HCT116 (cell line): ENCODE measurements around the gene ALDH7A1. TPM values are rescaled to one million over a fixed set of nuclear protein-coding genes. Genes with fewer than 3 reads are reported as not detected.

Source experiments
- ATAC-seq: fragments of 200-7000 bp; cut with Tn5 transposase; 2 replicates; pipeline ENCODE4 v1.9.1; 2020; ENCODE audit warnings: mild to moderate bottlenecking, moderate library complexity
- BruUV-seq: library from RNA; stranded (reverse); fragments of 400-500 nt; replicated peaks from 2 replicates; lab custom pipeline; 2021; lab: Mats Ljungman, UMichigan
- CTCF ChIA-PET: fragments of 300-600 bp; sonication (Branson Sonifier 250); formaldehyde crosslinking; loops from one replicate; lab custom pipeline; 2021; ENCODE audit warnings: antibody characterized with exemption; lab: Charles Lee
- POLR2A ChIA-PET: fragments of 300-600, 350-600 bp; sonication (Branson Sonifier 250); formaldehyde crosslinking; loops from one replicate; lab custom pipeline; 2021; ENCODE audit warnings: antibody characterized with exemption; lab: Charles Lee
- RAD21 ChIA-PET, 2 experiments: fragments of 300-600 bp; sonication (Branson Sonifier 250); formaldehyde crosslinking; loops; one replicate each; lab custom pipeline; 2023; ENCODE audit warnings: low total read pairs in 2 of 2; ENCODE audit not compliant: uncharacterized antibody in 2 of 2, unreplicated experiment in 2 of 2, low non-redundant PET in 1 of 2; lab: Charles Lee
- DNase-seq: peaks from one replicate; pipeline ENCODE4 v3.0.0-alpha.2; 2010; ENCODE audit warnings: low read depth, low spot score
- H2AFZ ChIP-seq: fragments of 200-600 bp; shearing (Covaris generic), sonication (generic); 2 replicates; pipeline ENCODE4 v1.6.1; 2017; ENCODE audit warnings: low read depth, mixed run types, mixed read lengths, antibody characterized with exemption, low read length; ENCODE audit not compliant: poor library complexity, severe bottlenecking
- H3K27ac ChIP-seq: 2 replicates; pipeline ENCODE4 v1.5.1; 2012; ENCODE audit warnings: low read depth, low read length
- H3K27me3 ChIP-seq: fragments of 200-600 bp; sonication (generic); 2 replicates; pipeline ENCODE4 v1.6.1; 2016; ENCODE audit warnings: mixed run types, low read length, mixed read lengths; ENCODE audit not compliant: insufficient read depth
- H3K36me3 ChIP-seq, 2 experiments: fragments of 200-500 bp in 1 of 2; fragments of 200-600 bp in 1 of 2; sonication (Bioruptor generic) in 1 of 2; sonication (generic) in 1 of 2; 2 replicates each; pipeline versions ENCODE4 v1.5.1 to v1.6.1; 2014 to 2016; ENCODE audit warnings: low read length in 2 of 2, inconsistent platforms in 1 of 2, mixed read lengths in 1 of 2, mixed run types in 1 of 2; ENCODE audit not compliant: insufficient read depth in 2 of 2, control insufficient read depth in 1 of 2
- H3K4me1 ChIP-seq, 2 experiments: fragments of 200-600 bp in 1 of 2; sonication (generic) in 1 of 2; 2 replicates each; pipeline versions ENCODE4 v1.5.1 to v1.6.1; 2012 to 2017; ENCODE audit warnings: low read length in 2 of 2, inconsistent platforms in 1 of 2, mild to moderate bottlenecking in 1 of 2, mixed read lengths in 1 of 2, mixed run types in 1 of 2, moderate library complexity in 1 of 2; ENCODE audit not compliant: insufficient read depth in 2 of 2, control insufficient read depth in 1 of 2
- H3K4me2 ChIP-seq: fragments of 200-600 bp; sonication (generic); 2 replicates; pipeline ENCODE4 v1.6.1; 2017; ENCODE audit warnings: mixed run types, low read length, mixed read lengths
- H3K4me3 ChIP-seq, 2 experiments: fragments of 200-600 bp in 1 of 2; sonication (generic) in 1 of 2; replicated peaks in 1 of 2; 2 replicates each; pipeline ENCODE4 v1.5.1; 2011 to 2016; ENCODE audit warnings: low read length in 2 of 2, control low read depth in 1 of 2, low read depth in 1 of 2, mild to moderate bottlenecking in 1 of 2, mixed read lengths in 1 of 2, mixed run types in 1 of 2
- H3K79me2 ChIP-seq: fragments of 200-600 bp; sonication (generic); 2 replicates; pipeline ENCODE4 v1.6.1; 2017; ENCODE audit warnings: mild to moderate bottlenecking, mixed run types, low read length, moderate library complexity, mixed read lengths; ENCODE audit not compliant: insufficient read depth
- H3K9ac ChIP-seq: fragments of 200-600 bp; sonication (generic); 2 replicates; pipeline ENCODE4 v1.6.1; 2016; ENCODE audit warnings: low read length, mixed read lengths
- H3K9me2 ChIP-seq: fragments of 200-600 bp; sonication (generic), shearing (Covaris generic); 2 replicates; pipeline ENCODE4 v1.6.1; 2017; ENCODE audit warnings: mixed run types, mild to moderate bottlenecking, moderate library complexity; ENCODE audit not compliant: insufficient read depth
- H3K9me3 ChIP-seq, 2 experiments: fragments of 200-500 bp in 1 of 2; fragments of 200-600 bp in 1 of 2; sonication (Bioruptor generic) in 1 of 2; sonication (generic) in 1 of 2; 2 replicates each; pipeline ENCODE4 v1.6.1; 2014 to 2017; ENCODE audit warnings: low read length in 2 of 2, mixed read lengths in 2 of 2, inconsistent platforms in 1 of 2, low read depth in 1 of 2, mild to moderate bottlenecking in 1 of 2, mixed run types in 1 of 2, moderate library complexity in 1 of 2; ENCODE audit not compliant: control insufficient read depth in 1 of 2, insufficient read depth in 1 of 2
- H4K20me1 ChIP-seq: fragments of 200-600 bp; sonication (generic), shearing (Covaris generic); 2 replicates; pipeline ENCODE4 v1.6.1; 2017; ENCODE audit warnings: mixed run types, mild to moderate bottlenecking, moderate library complexity; ENCODE audit not compliant: insufficient read depth
- CBX3 ChIP-seq: IDR thresholded peaks from 2 replicates; pipeline ENCODE4 v1.6.1; 2012; ENCODE audit warnings: low read depth
- EGR1 ChIP-seq: IDR thresholded peaks from 2 replicates; pipeline ENCODE4 v1.6.1; 2012; ENCODE audit warnings: low read depth
- ELF1 ChIP-seq: IDR thresholded peaks from 2 replicates; pipeline ENCODE4 v1.6.1; 2012; ENCODE audit warnings: low read depth, borderline replicate concordance
- EZH2phosphoT487 ChIP-seq: fragments of 200-600 bp; IDR thresholded peaks from 2 replicates; pipeline ENCODE4 v1.6.1; 2018; ENCODE audit warnings: antibody characterized with exemption, borderline replicate concordance
- FOSL1 ChIP-seq: IDR thresholded peaks from 2 replicates; pipeline ENCODE4 v1.6.1; 2012; ENCODE audit warnings: low read depth
- POLR2A ChIP-seq: IDR thresholded peaks from 2 replicates; pipeline ENCODE4 v1.7.0; 2011; ENCODE audit warnings: borderline replicate concordance; ENCODE audit not compliant: insufficient read depth, insufficient read length; ENCODE audit errors: extremely low read depth
- POLR2AphosphoS5 ChIP-seq: IDR thresholded peaks from 2 replicates; pipeline ENCODE4 v1.6.1; 2011; ENCODE audit warnings: mild to moderate bottlenecking, low read depth, low read length, moderate library complexity
- SIN3A ChIP-seq: IDR thresholded peaks from 2 replicates; pipeline ENCODE4 v1.6.1; 2012; ENCODE audit warnings: low read depth
- SP1 ChIP-seq: IDR thresholded peaks from 2 replicates; pipeline ENCODE4 v1.6.1; 2012; ENCODE audit warnings: low read depth
- SRF ChIP-seq: IDR thresholded peaks from 2 replicates; pipeline ENCODE4 v1.6.1; 2012; ENCODE audit warnings: low read depth
- TCF7L2 ChIP-seq: IDR thresholded peaks from 2 replicates; pipeline ENCODE4 v1.7.0; 2011; ENCODE audit warnings: borderline replicate concordance, inconsistent platforms; ENCODE audit not compliant: insufficient read depth, insufficient read length; ENCODE audit errors: extremely low read depth
- YY1 ChIP-seq: IDR thresholded peaks from 2 replicates; pipeline ENCODE4 v1.6.1; 2011; ENCODE audit warnings: low read length, low read depth, moderate library complexity, mild to moderate bottlenecking; ENCODE audit not compliant: insufficient replicate concordance; ENCODE audit errors: extremely low read depth
- ZFX ChIP-seq: fragments of 450-650 bp; IDR thresholded peaks from 2 replicates; pipeline ENCODE4 v1.6.1; 2017
- ZNF274 ChIP-seq: fragments of 200-500 bp; sonication (Bioruptor generic); IDR thresholded peaks from 2 replicates; pipeline ENCODE4 v1.6.1; 2014; ENCODE audit warnings: mild to moderate bottlenecking, low read depth, low read length, inconsistent platforms
- intact Hi-C: fragments of 100-400 bp; cut with micrococcal nuclease; formaldehyde crosslinking; loops from 2 replicates; pipeline ENCODE4 v1.10.0; 2022
- total RNA-seq: library from RNA; stranded (reverse); gene quantifications from one replicate; pipeline ENCODE4 v1.2.1, GENCODE V29; 2021; ENCODE audit not compliant: unreplicated experiment
- TF ChIP-seq, protein P1 (sequence below): IDR thresholded peaks from 2 replicates; pipeline ENCODE4 v1.6.1; 2012
- TF ChIP-seq, protein P2 (sequence below): IDR thresholded peaks from 2 replicates; pipeline ENCODE4 v1.6.1; 2012
- TF ChIP-seq, protein P3 (sequence below), 3 experiments: fragments of 200-600 bp in 1 of 3; sonication (generic) in 1 of 3; IDR thresholded peaks in 2 of 3; conservative IDR thresholded peaks in 1 of 3; 2 replicates each; pipeline ENCODE4 v1.5.1; 2012 to 2017; ENCODE audit warnings: low read depth in 2 of 3, low read length in 2 of 3, antibody characterized with exemption in 1 of 3, borderline replicate concordance in 1 of 3, control low read depth in 1 of 3, mild to moderate bottlenecking in 1 of 3, mixed read lengths in 1 of 3, mixed run types in 1 of 3, moderate library complexity in 1 of 3; ENCODE audit not compliant: insufficient read depth in 1 of 3

ALDH7A1 gene
- total RNA-seq, 1 experiment from 2014 or later = 93.2 TPM

DNA sequence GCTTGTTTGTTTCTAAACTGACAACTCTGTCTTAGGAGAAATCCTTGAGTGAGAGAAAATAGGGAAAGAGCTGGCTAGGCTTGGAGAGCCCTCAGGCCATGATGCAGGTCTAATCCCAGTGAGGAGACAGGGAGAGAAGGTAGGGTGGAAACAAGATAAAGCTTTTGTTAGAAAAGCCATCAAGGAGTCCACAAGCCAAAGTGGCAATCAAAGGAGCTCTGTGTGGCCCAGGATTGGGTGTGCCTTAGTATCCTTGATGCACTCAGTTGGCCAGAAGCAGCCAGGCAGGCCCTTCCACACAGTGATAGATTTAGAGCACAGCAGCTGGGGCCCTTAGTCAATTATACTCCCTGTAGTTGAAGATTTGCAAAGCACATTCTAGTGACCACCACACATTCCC, 73.9 kb downstream of the ALDH7A1 start:
- Histone ChIP-seq H3K4me3 (no peak overlapping the region), H3K4me1 (peaks cover 0 to 7% of the 10 kb centered on the region in 2 experiments; a peak in 2 of 4 replicates), H3K27ac (no peak overlapping the region), H3K36me3 (no peaks in the 10 kb centered on the region), H3K9ac (no peak overlapping the region), H2AFZ (no peak overlapping the region), H3K9me2 (no peaks in the 10 kb centered on the region), H3K4me2 (no peak overlapping the region), H3K9me3 (no peaks in the 10 kb centered on the region), H4K20me1 (no peaks in the 10 kb centered on the region), H3K79me2 (no peaks in the 10 kb centered on the region), H3K27me3 (no peaks in the 10 kb centered on the region)
- RAD21 ChIA-PET = no interaction called here
- BruUV-seq = no TSS peak
- CTCF ChIA-PET = interaction anchor here (1.3 to 1.6 kb wide), 2 partner anchors 9 to 21 kb away, joined by 4 read pairs; no protein-coding TSS in a partner anchor
- TF ChIP-seq FOSL1 (no peak), ZNF274 (no peak), ZFX (no peak), SP1 (no peak), CBX3 (no peak), TCF7L2 (no peak)
- ATAC-seq (no peak), DNase-seq (no peak)
- POLR2A ChIA-PET = no interaction called here
- intact Hi-C loops = no loop called here

DNA sequence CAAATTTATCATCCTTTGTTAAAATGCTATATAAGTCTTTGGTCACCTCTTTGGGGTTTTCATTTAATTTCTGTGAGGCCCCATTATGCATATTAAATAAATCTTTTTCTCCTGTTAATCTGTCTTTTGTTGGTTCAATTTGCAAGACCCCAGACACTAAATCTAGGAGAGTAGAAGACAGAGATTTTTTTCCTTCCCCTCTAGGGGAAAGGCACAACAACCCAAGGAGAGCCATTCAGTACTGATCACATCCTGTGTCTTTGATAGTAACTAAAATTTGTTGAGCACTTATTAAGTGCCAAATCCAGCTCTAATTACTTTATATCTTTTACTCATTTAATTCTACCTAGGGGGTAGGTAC, 74.4 kb downstream of the ALDH7A1 start:
- Histone ChIP-seq H3K79me2 (no peaks in the 10 kb centered on the region), H3K9me2 (no peaks in the 10 kb centered on the region), H4K20me1 (no peaks in the 10 kb centered on the region), H3K4me2 (no peak overlapping the region), H3K27me3 (no peaks in the 10 kb centered on the region), H3K27ac (no peak overlapping the region), H3K4me1 (peaks cover 0 to 2% of the 10 kb centered on the region in 2 experiments; a peak in 2 of 4 replicates), H2AFZ (no peak overlapping the region), H3K36me3 (no peaks in the 10 kb centered on the region), H3K9ac (no peak overlapping the region)
- DNase-seq (no peak), ATAC-seq (no peak)
- POLR2A ChIA-PET = no interaction called here
- no TSS peak for BruUV-seq
- CTCF ChIA-PET = interaction anchor here (1.6 kb wide), 1 partner anchor 10 kb away, joined by 4 read pairs; no protein-coding TSS in a partner anchor
- RAD21 ChIA-PET = no interaction called here
- TF ChIP-seq EGR1 (no peak), SP1 (no peak), FOSL1 (no peak), SIN3A (no peak), YY1 (no peak), POLR2A (no peak), SRF (no peak), TCF7L2 (no peak), EZH2phosphoT487 (no peak), ELF1 (no peak), ZNF274 (no peak), POLR2AphosphoS5 (no peak)
- TF ChIP-seq, protein P1, sequence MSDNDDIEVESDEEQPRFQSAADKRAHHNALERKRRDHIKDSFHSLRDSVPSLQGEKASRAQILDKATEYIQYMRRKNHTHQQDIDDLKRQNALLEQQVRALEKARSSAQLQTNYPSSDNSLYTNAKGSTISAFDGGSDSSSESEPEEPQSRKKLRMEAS = no peak
- TF ChIP-seq, protein P2, sequence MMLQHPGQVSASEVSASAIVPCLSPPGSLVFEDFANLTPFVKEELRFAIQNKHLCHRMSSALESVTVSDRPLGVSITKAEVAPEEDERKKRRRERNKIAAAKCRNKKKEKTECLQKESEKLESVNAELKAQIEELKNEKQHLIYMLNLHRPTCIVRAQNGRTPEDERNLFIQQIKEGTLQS = no peak
- TF ChIP-seq, protein P3, sequence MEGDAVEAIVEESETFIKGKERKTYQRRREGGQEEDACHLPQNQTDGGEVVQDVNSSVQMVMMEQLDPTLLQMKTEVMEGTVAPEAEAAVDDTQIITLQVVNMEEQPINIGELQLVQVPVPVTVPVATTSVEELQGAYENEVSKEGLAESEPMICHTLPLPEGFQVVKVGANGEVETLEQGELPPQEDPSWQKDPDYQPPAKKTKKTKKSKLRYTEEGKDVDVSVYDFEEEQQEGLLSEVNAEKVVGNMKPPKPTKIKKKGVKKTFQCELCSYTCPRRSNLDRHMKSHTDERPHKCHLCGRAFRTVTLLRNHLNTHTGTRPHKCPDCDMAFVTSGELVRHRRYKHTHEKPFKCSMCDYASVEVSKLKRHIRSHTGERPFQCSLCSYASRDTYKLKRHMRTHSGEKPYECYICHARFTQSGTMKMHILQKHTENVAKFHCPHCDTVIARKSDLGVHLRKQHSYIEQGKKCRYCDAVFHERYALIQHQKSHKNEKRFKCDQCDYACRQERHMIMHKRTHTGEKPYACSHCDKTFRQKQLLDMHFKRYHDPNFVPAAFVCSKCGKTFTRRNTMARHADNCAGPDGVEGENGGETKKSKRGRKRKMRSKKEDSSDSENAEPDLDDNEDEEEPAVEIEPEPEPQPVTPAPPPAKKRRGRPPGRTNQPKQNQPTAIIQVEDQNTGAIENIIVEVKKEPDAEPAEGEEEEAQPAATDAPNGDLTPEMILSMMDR (IDR thresholded peaks at IDR 0.05 in 2 of 3, conservative IDR thresholded peaks at IDR 0.05 in 1 of 3; ENCODE audit: borderline replicate concordance in 1 of 3, insufficient read depth in 1 of 3, low read depth in 2 of 3, low read length in 2 of 3) = no peak
- TF ChIP-seq, all 23 proteins: peak for 0
- intact Hi-C loops = no loop called here
- Histone ChIP-seq H3K9me3 (no peaks in the 10 kb centered on the region), H3K4me3 (no peak overlapping the region)
